Endothelial cell of hepatic sinusoid (primary cell): Measurements from ENCODE around the gene PTCRA.

Experiments
- in situ Hi-C: cut with HindIII; loops from 2 replicates; pipeline ENCODE4 v1.10.0; 2017; ENCODE audit warnings: low sequenced_read_pairs

Gene PTCRA

GRCh38 chr6:42969431-42969830 lies 53.6 kb downstream of the PTCRA start:
- in situ Hi-C loops = no loop called here

- in situ Hi-C loops = no loop called here
Observed at GRCh38 chr6:42969934-42970333, 54.1 kb downstream of the PTCRA start.

GRCh38 chr6:42970871-42971612 lies 55.2 kb downstream of the PTCRA start:
- in situ Hi-C loops = no loop called here

- in situ Hi-C loops = no loop called here
Observed at GRCh38 chr6:42971746-42972327, 56.0 kb downstream of the PTCRA start.

GRCh38 chr6:42973926-42974325 lies 58.1 kb downstream of the PTCRA start:
- in situ Hi-C loops = no loop called here

GRCh38 chr6:42974919-42975505 lies 59.2 kb downstream of the PTCRA start:
- in situ Hi-C loops = no loop called here
